ENCODE measurements around the gene GPR18. TPM values are rescaled to one million over a fixed set of nuclear protein-coding genes. Genes with fewer than 3 reads are reported as not detected.

GPR18 gene
- total RNA-seq, 1 experiment from 2014 or later, result not detected

- peaks cover 4 to 7% (median 6%) of the 10 kb centered on the region in 3 experiments; a peak in 3 of 7 replicates for H3K36me3 Mint-ChIP-seq (ENCODE audit: insufficient read depth in 1 of 3, low read depth in 3 of 3)
- H4K91ac ChIP-seq (ENCODE audit: insufficient read length, low read depth, low read length), result no peak overlapping the region
- no peaks in the 10 kb centered on the region for H3K27me3 ChIP-seq (ENCODE audit: insufficient read depth, low read length)
- no peak overlapping the region for H2BK20ac ChIP-seq (ENCODE audit: low read depth, low read length, poor library complexity, severe bottlenecking)
- H3K56ac ChIP-seq (ENCODE audit: insufficient read length, low read depth, low read length), result no peak overlapping the region
- H3K18ac ChIP-seq (ENCODE audit: insufficient read length, low read depth, low read length), result no peak overlapping the region
- no peak overlapping the region for H3K9ac ChIP-seq (ENCODE audit: extremely low read depth, insufficient read length, low read length)
- H3K79me2 ChIP-seq (ENCODE audit: insufficient read depth, low read length), result 0 out of 2 replicates have a peak, but pooled peaks cover 2% of the 10 kb centered on the region
- no peak overlapping the region for H3K4ac ChIP-seq (ENCODE audit: low read depth, low read length)
- no peak overlapping the region for H3K27ac Mint-ChIP-seq
- no peak overlapping the region for H3K4me3 Mint-ChIP-seq
- no peaks in the 10 kb centered on the region for H3K79me1 ChIP-seq (ENCODE audit: insufficient read depth, low read depth, low read length, poor library complexity, severe bottlenecking)
- H3K9me3 ChIP-seq (ENCODE audit: control insufficient read depth, low read depth, low read length), result no peaks in the 10 kb centered on the region
- H2BK12ac ChIP-seq (ENCODE audit: insufficient read length, low read depth, low read length), result no peak overlapping the region
- WGBS (ENCODE audit: extremely low coverage, insufficient read length, low lambda C conversion rate), result no CpG with 5 or more reads among the region's 8 CpGs
- H4K20me1 ChIP-seq (ENCODE audit: control insufficient read depth, insufficient read depth, insufficient read length), result no peaks in the 10 kb centered on the region
- H3T11ph ChIP-seq (ENCODE audit: low read length), result no peak overlapping the region
- no peaks in the 10 kb centered on the region for H3K27me3 Mint-ChIP-seq (ENCODE audit: low read depth)
- no peak overlapping the region for H2BK5ac ChIP-seq (ENCODE audit: insufficient read length, low read length)
- no peak overlapping the region for H4K8ac ChIP-seq (replicated peaks; ENCODE audit: insufficient read length, low read depth, low read length)
- peaks cover 8 to 13% of the 10 kb centered on the region in 2 experiments; a peak in 3 of 4 replicates for H3K4me1 Mint-ChIP-seq
- H2BK15ac ChIP-seq (ENCODE audit: low read depth, low read length), result no peak overlapping the region
- H4K5ac ChIP-seq (ENCODE audit: insufficient read length, low read depth, low read length), result no peak overlapping the region
- no peak overlapping the region for H2BK120ac ChIP-seq (ENCODE audit: low read depth, low read length, poor library complexity, severe bottlenecking)
- H3K9me3 Mint-ChIP-seq, result no peaks in the 10 kb centered on the region
- H3K14ac ChIP-seq (ENCODE audit: insufficient read depth, low read length), result no peak overlapping the region
- H3K4me2 ChIP-seq (ENCODE audit: insufficient read depth, insufficient read length, low read length), result no peak overlapping the region
- no peak overlapping the region for H2AFZ ChIP-seq (ENCODE audit: low read length)
- no peaks in the 10 kb centered on the region for H3K23me2 ChIP-seq (ENCODE audit: insufficient read length, low read depth, low read length, poor library complexity, severe bottlenecking)
- H3K27ac ChIP-seq (ENCODE audit: insufficient read length, low read depth, low read length), result no peak overlapping the region
- DNase-seq, result no peak
- TF ChIP-seq CTCF (conservative IDR thresholded peaks at IDR 0.05), result no peak
- no peaks in the 10 kb centered on the region; the same call in 1 of the 2 replicates for H3K4me1 ChIP-seq (ENCODE audit: insufficient read depth, low read length)
- no peak overlapping the region for H2AK5ac ChIP-seq (ENCODE audit: insufficient read length, low read length)
- H3K23ac ChIP-seq (ENCODE audit: insufficient read length, low read depth, low read length), result no peak overlapping the region
Observed at GRCh38 chr13:99305566-99305965, 47.4 kb upstream of the GPR18 start.

All from H9 (cell line).